Measurements from ENCODE around the gene ADAP2.

DNA sequence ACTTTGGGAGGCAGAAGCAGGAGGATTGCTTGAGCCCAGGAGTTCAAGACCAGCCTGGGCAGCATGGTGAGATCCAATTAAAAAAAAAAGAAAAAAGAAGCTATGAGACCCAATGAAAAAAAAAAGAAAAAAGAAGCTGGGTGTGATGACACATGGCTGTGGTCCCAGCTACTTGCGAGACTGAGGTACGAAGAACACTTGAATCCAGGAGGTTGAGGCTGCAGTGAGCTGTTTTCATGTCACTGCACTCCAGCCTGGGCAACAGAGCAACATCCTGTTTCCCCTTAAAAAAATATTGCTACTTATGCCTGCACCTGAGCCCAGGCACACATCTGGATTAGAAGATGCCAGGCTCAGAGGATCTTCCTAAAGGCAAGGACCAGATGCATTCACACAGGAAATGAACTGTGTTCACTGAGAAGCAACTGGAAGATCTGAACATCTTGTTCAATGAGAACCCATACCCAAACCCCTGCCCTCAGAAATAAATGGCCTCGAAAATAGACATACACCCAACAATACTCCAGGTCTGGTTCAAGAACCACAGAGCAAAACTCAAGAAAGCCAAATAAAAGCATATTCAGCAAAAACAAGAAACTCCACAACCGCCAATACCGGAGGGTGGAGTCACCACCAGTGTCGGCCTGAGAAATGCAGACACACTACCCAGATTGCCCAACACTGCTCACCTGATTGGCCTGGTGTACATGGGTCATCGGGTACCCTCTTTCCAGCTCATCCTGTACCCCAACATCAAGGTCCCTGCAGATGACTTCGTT is 53.5 kb downstream of the ADAP2 start:
- TF ChIP-seq, protein P1, sequence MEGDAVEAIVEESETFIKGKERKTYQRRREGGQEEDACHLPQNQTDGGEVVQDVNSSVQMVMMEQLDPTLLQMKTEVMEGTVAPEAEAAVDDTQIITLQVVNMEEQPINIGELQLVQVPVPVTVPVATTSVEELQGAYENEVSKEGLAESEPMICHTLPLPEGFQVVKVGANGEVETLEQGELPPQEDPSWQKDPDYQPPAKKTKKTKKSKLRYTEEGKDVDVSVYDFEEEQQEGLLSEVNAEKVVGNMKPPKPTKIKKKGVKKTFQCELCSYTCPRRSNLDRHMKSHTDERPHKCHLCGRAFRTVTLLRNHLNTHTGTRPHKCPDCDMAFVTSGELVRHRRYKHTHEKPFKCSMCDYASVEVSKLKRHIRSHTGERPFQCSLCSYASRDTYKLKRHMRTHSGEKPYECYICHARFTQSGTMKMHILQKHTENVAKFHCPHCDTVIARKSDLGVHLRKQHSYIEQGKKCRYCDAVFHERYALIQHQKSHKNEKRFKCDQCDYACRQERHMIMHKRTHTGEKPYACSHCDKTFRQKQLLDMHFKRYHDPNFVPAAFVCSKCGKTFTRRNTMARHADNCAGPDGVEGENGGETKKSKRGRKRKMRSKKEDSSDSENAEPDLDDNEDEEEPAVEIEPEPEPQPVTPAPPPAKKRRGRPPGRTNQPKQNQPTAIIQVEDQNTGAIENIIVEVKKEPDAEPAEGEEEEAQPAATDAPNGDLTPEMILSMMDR (IDR thresholded peaks at IDR 0.05; ENCODE audit: control extremely low read depth in 1 of 3, insufficient read depth in 1 of 3, low read depth in 1 of 3, low read length in 3 of 3), result no peak
- no peak for TF ChIP-seq RNF2 (IDR thresholded peaks at IDR 0.05; ENCODE audit: borderline replicate concordance, low read depth, low read length, missing control alignments, poor library complexity, severe bottlenecking)

Data from H1 (cell line).